Activated CD4-positive, CD25-positive, alpha-beta regulatory T cell (primary cell): ENCODE results near the gene NRP2.

Experiments
- DNase-seq, 4 experiments: peaks; one replicate each; lab custom pipeline; 2025; lab: John Stamatoyannopoulos, UW

The NRP2 gene

DNA sequence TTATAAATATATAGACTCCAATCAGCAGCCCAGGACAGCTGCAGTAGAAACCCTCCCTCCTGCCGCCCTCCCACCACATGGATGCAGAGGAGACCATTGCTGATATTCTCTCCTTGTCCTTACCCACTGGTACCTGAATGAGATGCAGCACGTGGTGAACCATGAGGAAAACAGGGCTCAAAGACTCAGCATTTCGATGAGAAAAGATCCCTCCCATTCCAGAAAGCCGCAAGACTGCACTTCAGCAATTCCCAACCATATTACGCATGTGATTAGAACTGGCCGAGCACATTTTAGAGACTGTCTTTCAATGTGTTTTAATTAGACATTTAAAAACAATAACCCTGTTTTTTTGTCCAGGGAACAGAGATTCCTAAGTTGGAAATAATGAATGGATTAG is 125.5 kb downstream of the NRP2 start:
- no peak for DNase-seq

DNA sequence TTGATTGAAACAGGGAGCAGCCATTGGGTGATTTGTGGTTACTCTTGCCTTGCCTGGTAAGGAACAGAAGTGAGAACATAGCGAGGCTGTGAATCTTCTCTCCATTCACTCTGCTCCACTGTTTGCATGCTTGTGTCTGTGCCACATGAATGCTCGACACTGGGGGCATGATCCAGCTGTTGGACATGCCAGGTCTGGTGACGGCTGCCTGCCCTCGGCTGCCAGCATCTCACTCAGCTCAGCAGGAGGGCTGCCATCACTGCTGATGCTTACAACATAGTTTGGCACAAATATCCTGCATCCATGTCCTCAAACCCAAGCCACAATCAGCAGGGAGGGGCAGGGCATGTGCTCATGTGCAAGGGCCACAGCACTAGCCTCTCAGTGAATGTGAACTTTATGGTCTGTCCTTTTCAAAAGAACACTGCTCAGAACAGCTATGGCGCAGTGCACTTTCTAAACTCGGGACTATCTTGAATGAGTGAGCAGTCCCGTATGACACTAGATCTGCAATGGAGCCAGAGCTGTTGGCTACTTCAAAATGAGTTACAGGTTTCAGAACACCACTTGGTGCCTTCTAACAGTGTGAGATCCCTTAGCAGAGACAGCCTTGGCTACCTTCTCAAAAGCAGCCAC is 126.3 kb downstream of the NRP2 start:
- no peak for DNase-seq

- DNase-seq: no peak
Measured at GRCh38 chr2:205811387-205811786, 129.1 kb downstream of the NRP2 start.

- no peak for DNase-seq
Measured at GRCh38 chr2:205814039-205814364, 131.7 kb downstream of the NRP2 start.

GRCh38 chr2:205815673-205816072 is 133.4 kb downstream of the NRP2 start:
- no peak for DNase-seq

GRCh38 chr2:205816268-205816667 is 134.0 kb downstream of the NRP2 start:
- no peak for DNase-seq

DNA sequence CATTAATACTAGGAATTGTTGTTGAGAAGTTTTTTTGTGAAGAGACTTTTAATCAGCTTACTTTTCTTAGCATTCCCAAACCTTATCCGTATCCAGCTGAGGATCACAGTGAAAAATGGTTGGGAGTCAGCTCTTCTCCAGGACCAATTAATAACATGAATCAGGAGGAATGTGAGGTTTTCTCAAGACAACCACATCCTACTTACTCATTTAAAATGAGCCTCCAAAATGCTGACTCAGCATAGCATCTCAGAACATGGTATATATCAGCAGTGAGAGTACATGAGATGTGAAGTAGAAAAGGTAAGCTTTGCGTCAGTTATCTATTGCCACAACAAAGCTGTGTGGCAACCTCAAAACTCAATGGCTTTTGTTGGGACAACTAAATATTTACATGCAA is 140.3 kb downstream of the NRP2 start:
- DNase-seq: no peak

GRCh38 chr2:205827809-205828365 is 145.6 kb downstream of the NRP2 start:
- DNase-seq: no peak

DNA sequence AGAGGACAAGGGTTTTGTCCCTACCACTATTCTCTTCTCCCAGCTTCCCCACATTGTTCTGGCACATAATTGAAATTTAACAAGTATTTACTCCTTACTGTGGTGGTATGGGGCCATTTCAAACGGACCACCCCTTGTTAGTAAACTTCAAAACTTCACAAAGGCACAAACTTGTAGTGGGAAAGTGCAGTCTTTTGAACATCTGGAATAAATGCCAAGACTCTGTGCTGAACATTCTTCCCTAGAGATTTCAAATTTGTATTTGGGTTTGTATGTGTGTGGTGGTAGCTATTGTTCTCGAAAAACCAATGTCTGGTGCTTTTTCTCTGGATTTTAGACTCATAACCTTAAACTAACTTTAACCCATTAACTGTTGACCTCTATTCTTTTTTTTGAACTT is 151.6 kb downstream of the NRP2 start:
- DNase-seq: no peak

DNA sequence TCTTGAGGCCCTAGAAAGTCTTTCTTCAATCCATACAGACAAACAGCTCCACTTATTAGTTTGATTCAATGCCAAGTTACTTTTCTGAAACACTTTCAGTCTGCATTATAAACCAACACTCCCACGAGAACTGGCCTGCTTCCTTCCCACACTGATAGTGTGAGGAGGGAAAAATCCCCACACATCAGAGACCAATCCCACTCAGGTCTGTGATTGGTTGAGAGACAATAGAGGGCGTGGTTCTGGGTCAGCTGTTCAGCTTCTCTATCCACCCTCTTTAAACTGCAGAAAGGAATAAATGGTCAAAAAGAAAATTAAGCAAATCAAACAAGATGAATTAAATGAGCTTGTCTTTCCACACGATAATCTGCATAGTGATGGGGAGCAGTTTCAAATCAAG is 152.5 kb downstream of the NRP2 start:
- DNase-seq: no peak

GRCh38 chr2:205835251-205835791 is 153.0 kb downstream of the NRP2 start:
- no peak for DNase-seq

GRCh38 chr2:205835923-205836322 is 153.6 kb downstream of the NRP2 start:
- no peak for DNase-seq

- no peak for DNase-seq
Measured at GRCh38 chr2:205836477-205837221, 154.3 kb downstream of the NRP2 start.

DNA sequence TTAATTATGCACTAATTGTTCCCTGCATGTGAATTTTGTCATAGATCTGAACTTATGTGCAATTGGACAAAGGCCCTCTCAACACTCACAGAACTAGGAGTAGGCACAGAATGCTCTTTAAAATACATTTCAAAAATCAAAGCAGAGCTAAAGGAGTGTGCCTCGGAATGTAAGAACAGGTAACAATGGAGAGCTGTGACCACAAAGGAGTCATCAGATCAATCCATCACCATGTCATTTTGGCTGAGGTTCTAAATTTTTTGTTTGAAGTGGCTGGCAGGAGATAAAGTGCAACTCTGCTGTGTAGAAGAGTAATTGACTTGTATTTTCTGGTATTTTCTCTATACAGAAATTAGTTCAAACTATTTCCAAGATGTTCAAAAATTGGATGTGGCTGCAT is 155.4 kb downstream of the NRP2 start:
- DNase-seq: no peak

DNA sequence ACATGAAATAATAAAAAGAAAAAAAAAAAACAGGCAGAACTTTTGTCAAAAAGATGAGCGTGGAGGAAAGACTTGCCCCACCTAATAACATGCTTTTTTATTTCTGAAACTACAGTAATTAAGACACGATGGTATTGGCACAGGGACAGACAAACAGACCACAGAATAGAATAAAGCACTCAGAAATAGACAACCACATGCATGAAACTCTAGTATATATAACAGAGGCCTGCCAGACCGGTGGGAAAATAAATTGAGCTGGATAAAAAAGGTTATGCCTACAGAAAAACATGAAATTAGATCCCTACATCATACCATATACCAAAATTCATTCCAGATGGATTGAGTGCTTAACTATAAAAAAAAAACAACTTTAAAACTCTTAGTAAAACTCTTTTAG is 163.1 kb downstream of the NRP2 start:
- no peak for DNase-seq
